Measurements from ENCODE around the gene SRSF7.
"Not testable (repeated sequence)": the region's sequence is repeated elsewhere in the genome, so short reads cannot be mapped to it uniquely, and the experiment has no call there.

The SRSF7 gene

DNA sequence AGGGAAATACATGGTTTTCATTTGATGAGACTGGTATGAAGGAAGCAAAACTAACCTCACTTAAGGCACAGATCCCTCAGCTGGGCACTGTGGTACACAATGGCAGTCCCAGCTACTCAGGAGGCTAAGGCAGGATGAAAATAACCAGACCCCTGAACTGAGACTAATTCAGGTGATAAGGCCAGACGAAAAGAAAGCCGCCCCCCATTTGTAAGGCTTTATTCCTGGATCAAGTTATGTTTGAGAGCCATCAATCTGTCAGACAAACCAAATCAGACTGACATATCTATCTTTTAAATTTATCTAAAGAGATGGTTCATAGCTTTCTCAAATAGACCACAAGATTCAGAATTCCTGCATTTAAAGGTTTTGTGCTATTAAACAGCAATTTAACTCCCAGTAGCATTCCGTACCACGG is 4.1 kb downstream of the SRSF7 start:
- ATAC-seq (no peak), DNase-seq (no peak)
- peak overlapping the region; percentile 99 for H3K27ac Mint-ChIP-seq
- peaks cover 82% of the 10 kb centered on the region for H3K36me3 Mint-ChIP-seq (ENCODE audit: low read depth)
- peak overlapping the region; percentile 98 for H3K4me3 Mint-ChIP-seq
- no peaks in the 10 kb centered on the region for H3K9me3 Mint-ChIP-seq
- H3K27me3 Mint-ChIP-seq: peaks cover 3% of the 10 kb centered on the region
- H3K4me1 Mint-ChIP-seq: peaks cover 78% of the 10 kb centered on the region

DNA sequence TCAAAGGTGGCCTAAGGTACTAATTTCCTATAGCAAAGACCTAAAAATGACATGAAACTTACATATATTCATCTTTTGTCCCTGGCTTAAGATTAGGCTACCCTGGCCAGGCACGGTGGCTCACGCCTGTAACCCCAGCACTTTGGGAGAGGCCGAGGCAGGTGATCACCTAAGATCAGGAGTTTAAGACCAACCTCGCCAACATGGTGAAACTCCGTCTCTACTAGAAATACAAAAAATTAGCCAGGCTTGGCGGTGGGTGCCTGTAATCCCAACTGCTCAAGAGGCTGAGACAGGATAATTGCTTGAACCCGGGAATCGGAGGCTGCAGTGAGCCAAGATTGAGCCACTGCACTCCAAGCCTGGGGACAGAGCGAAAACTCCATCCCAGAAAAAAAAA is 5.9 kb downstream of the SRSF7 start:
- DNase-seq: no peak
- Mint-ChIP-seq H3K27ac (peak overlapping the region; percentile 99), H3K27me3 (no peaks in the 10 kb centered on the region), H3K4me1 (peaks cover 73% of the 10 kb centered on the region), H3K9me3 (no peaks in the 10 kb centered on the region), H3K36me3 (ENCODE audit: low read depth) (peaks cover 83% of the 10 kb centered on the region), H3K4me3 (peak overlapping the region; percentile 98)
- no peak for ATAC-seq

- Mint-ChIP-seq H3K4me1 (peaks cover 67% of the 10 kb centered on the region), H3K9me3 (no peaks in the 10 kb centered on the region), H3K4me3 (peak overlapping the region; percentile 98), H3K27me3 (no peaks in the 10 kb centered on the region), H3K36me3 (ENCODE audit: low read depth) (peaks cover 79% of the 10 kb centered on the region), H3K27ac (peak overlapping the region; percentile 99)
- ATAC-seq (no peak), DNase-seq (no peak)
Measured at GRCh38 chr2:38744399-38744780, 6.8 kb downstream of the SRSF7 start.

GRCh38 chr2:38743672-38744398 is 7.3 kb downstream of the SRSF7 start:
- H3K4me3 Mint-ChIP-seq: peak overlapping the region; percentile 18
- no peaks in the 10 kb centered on the region for H3K27me3 Mint-ChIP-seq
- ATAC-seq (no peak), DNase-seq (no peak)
- no peaks in the 10 kb centered on the region for H3K9me3 Mint-ChIP-seq
- peaks cover 63% of the 10 kb centered on the region for H3K4me1 Mint-ChIP-seq
- peaks cover 76% of the 10 kb centered on the region for H3K36me3 Mint-ChIP-seq (ENCODE audit: low read depth)
- peak overlapping the region; percentile 99 for H3K27ac Mint-ChIP-seq

- ATAC-seq (peak; percentile 18), DNase-seq (no peak)
- Mint-ChIP-seq H3K27ac (peak overlapping the region; percentile 99), H3K27me3 (no peaks in the 10 kb centered on the region), H3K4me3 (no peak overlapping the region), H3K36me3 (ENCODE audit: low read depth) (peaks cover 75% of the 10 kb centered on the region), H3K9me3 (no peaks in the 10 kb centered on the region), H3K4me1 (peaks cover 54% of the 10 kb centered on the region)
Measured at GRCh38 chr2:38742797-38743559, 8.2 kb downstream of the SRSF7 start.

- Mint-ChIP-seq H3K27ac (peak overlapping the region; percentile 68), H3K4me3 (no peak overlapping the region), H3K36me3 (ENCODE audit: low read depth) (peaks cover 60% of the 10 kb centered on the region), H3K9me3 (no peaks in the 10 kb centered on the region), H3K4me1 (peaks cover 35% of the 10 kb centered on the region), H3K27me3 (no peaks in the 10 kb centered on the region)
- DNase-seq (no peak), ATAC-seq (no peak)
Measured at GRCh38 chr2:38740851-38741731, 10.1 kb downstream of the SRSF7 start.

GRCh38 chr2:38739524-38739923 is 11.6 kb downstream of the SRSF7 start:
- H3K9me3 Mint-ChIP-seq: no peaks in the 10 kb centered on the region
- peak overlapping the region; percentile 49 for H3K27ac Mint-ChIP-seq
- H3K36me3 Mint-ChIP-seq (ENCODE audit: low read depth): peaks cover 48% of the 10 kb centered on the region
- H3K4me1 Mint-ChIP-seq: peaks cover 21% of the 10 kb centered on the region
- no peak for ATAC-seq
- no peak for DNase-seq
- H3K4me3 Mint-ChIP-seq: no peak overlapping the region
- no peaks in the 10 kb centered on the region for H3K27me3 Mint-ChIP-seq

DNA sequence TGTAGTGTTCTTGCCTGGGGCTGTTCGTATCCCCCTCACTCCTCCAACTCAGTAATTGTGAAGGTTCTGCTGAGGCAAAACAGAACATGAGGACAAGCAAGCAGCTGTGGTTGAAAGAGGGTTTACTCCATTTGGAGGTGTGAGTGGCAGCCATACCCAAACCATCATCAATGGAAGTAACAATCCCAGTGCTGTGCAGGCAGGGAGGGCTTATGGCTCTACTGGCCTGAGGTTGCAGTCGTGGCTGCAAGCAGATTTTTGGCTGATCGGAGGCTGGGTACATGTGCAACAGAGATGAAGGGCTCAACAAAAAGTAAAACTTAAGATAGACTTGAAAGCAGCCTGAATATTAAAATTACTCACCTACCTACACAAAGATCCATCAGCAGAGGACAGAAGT is 13.2 kb downstream of the SRSF7 start:
- H3K36me3 Mint-ChIP-seq (ENCODE audit: low read depth): peaks cover 40% of the 10 kb centered on the region
- peak overlapping the region; percentile 54 for H3K27ac Mint-ChIP-seq
- H3K4me1 Mint-ChIP-seq: peaks cover 9% of the 10 kb centered on the region
- no peak overlapping the region for H3K4me3 Mint-ChIP-seq
- DNase-seq (no peak), ATAC-seq (no peak)
- H3K27me3 Mint-ChIP-seq: no peaks in the 10 kb centered on the region
- H3K9me3 Mint-ChIP-seq: no peaks in the 10 kb centered on the region

DNA sequence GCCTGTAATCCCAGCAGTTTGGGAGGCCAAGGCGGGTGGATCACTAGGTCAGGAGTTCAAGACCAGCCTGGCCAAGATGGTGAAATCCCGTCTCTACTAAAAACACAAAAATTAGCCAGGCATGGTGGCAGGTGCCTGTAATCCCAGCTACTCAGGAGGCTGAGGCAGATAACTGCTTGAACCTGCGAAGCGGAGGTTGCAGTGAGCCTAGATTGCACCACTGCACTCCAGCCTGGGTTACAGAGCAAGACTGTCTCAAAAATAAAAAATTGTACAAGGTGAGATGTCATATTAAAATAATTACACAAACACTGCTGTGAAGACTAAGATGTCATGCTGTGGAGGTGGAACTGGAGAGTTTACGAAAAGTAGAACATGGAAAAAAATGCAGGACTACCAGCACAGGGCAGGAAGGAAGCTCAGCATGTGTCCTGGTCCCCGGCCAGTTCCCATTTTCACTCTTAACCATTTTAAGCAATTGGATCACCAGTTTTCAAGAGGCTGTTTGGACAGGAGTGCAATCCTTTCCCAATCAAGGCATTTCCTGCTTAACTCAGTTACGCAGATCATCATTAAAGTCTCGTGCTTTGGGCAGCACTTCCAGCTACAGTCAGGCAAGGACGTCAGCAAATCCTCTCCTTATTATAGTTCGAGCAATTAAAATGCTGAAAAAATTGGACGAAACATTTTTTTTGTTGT is 14.0 kb downstream of the SRSF7 start:
- ATAC-seq, DNase-seq, H3K4me3 Mint-ChIP-seq, H3K27me3 Mint-ChIP-seq, H3K9me3 Mint-ChIP-seq, H3K27ac Mint-ChIP-seq, H3K4me1 Mint-ChIP-seq: not testable (repeated sequence)
- H3K36me3 Mint-ChIP-seq (ENCODE audit: low read depth): peaks cover 37% of the 10 kb centered on the region

DNA sequence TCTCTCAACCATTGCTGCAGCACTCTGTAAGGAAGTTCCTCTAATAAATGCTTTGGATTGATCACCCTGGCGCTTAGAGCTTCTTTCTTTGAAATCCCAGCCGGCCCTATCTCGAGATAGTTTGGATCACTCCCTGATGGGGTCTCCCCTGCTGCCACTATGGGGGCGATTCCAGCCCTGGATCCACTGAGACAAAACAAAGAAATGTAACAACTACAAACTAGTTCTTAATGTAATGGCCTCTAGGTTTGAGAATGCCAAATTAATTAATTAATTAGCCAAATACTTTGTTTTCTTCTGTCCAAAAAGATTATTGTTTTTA is 15.2 kb downstream of the SRSF7 start:
- Mint-ChIP-seq H3K27me3 (no peaks in the 10 kb centered on the region), H3K4me3 (no peak overlapping the region), H3K9me3 (no peaks in the 10 kb centered on the region), H3K27ac (no peak overlapping the region), H3K4me1 (peaks cover 4% of the 10 kb centered on the region), H3K36me3 (ENCODE audit: low read depth) (peaks cover 33% of the 10 kb centered on the region)
- DNase-seq (no peak), ATAC-seq (no peak)

DNA sequence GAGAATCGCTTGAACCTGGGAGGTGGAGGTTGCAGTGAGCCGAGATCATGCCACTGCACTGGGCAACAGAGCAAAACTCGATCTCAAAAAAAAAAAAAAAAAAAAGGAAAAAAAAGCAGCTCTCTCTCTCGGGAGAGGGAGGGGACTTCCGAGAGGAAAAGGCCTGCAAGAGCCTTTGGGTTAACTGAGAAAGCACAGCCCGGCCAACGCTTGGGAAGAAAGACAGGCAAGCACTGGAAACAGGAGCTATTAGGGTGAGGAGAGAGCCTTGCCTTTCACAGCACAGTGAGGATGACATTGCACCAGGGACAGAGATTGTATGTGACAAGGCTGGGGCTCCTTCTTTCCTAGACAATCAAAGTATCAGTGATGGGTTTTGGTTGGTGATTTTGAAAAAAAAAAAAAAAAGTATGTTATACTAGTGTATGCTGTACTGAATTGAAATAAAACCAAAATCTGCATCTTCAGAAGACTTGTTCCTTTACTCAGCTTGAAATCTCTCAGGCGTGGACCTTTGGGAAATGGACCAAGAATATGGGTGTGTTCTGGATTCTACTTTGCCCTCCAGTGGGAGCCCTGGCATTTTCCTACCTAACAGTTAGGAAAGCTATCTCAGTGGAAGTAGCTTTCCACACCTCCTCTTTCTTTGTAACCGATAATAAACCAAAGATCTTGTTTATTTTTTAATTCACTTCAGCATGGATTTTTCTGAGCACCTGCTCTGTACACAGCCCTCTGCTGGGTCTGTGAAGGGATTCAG is 16.7 kb downstream of the SRSF7 start:
- no peaks in the 10 kb centered on the region for H3K4me1 Mint-ChIP-seq
- no peaks in the 10 kb centered on the region for H3K9me3 Mint-ChIP-seq
- H3K27me3 Mint-ChIP-seq: no peaks in the 10 kb centered on the region
- no peak overlapping the region for H3K4me3 Mint-ChIP-seq
- no peak for ATAC-seq
- DNase-seq: no peak
- H3K36me3 Mint-ChIP-seq (ENCODE audit: low read depth): peaks cover 30% of the 10 kb centered on the region
- H3K27ac Mint-ChIP-seq: no peak overlapping the region

GRCh38 chr2:38733300-38733971 is 17.7 kb downstream of the SRSF7 start:
- Mint-ChIP-seq H3K27ac (no peak overlapping the region), H3K36me3 (ENCODE audit: low read depth) (peaks cover 25% of the 10 kb centered on the region), H3K4me1 (no peaks in the 10 kb centered on the region), H3K4me3 (no peak overlapping the region), H3K27me3 (no peaks in the 10 kb centered on the region), H3K9me3 (no peaks in the 10 kb centered on the region)
- no peak for ATAC-seq
- no peak for DNase-seq

DNA sequence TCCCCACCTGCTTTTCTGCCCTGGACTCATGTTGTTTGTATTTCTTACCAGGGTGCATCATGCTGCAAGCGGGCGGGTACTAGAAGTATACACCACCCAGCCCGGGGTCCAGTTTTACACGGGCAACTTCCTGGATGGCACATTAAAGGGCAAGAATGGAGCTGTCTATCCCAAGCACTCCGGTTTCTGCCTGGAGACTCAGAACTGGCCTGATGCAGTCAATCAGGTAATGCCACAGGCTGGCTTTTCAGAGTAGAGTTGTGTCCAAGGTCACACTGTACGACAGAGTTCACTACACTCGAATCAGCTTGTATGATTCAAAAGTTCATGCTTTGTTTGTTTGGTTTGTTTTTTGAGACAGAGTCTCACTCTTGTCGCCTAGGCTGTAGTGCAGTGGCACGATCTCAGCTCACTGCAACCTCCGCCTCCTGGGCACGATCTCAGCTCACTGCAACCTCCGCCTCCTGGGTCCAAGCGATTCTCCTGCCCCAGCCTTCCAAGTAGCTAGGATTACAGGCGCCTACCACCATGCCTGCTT is 19.4 kb downstream of the SRSF7 start:
- H3K4me1 Mint-ChIP-seq: no peaks in the 10 kb centered on the region
- DNase-seq: no peak
- H3K27me3 Mint-ChIP-seq: no peaks in the 10 kb centered on the region
- H3K9me3 Mint-ChIP-seq: no peaks in the 10 kb centered on the region
- no peak for ATAC-seq
- peaks cover 17% of the 10 kb centered on the region for H3K36me3 Mint-ChIP-seq (ENCODE audit: low read depth)
- H3K4me3 Mint-ChIP-seq: no peak overlapping the region
- no peak overlapping the region for H3K27ac Mint-ChIP-seq
